H4 (cell line): Measurements from ENCODE around the gene STARD8. TPM values are rescaled to one million over a fixed set of nuclear protein-coding genes. Genes with fewer than 3 reads are reported as not detected.
A peak's percentile ranks its signal among the peaks of the same experiment; 100 is the strongest.
"Not testable (repeated sequence)": the region's sequence is repeated elsewhere in the genome, so short reads cannot be mapped to it uniquely, and the experiment has no call there.

Experiments used
- DNase-seq: peaks from one replicate; pipeline ENCODE4 v3.0.0-alpha.2; 2015; ENCODE audit warnings: low spot score
- total RNA-seq: library from RNA; depleted of rRNA; stranded (reverse); fragments of >200 nt; shearing (Covaris generic); gene quantifications from 2 replicates; pipeline ENCODE4 v1.2.3, GENCODE V29; 2014

STARD8 gene
- total RNA-seq, 1 experiment from 2014 or later, result 3.1 TPM

DNA sequence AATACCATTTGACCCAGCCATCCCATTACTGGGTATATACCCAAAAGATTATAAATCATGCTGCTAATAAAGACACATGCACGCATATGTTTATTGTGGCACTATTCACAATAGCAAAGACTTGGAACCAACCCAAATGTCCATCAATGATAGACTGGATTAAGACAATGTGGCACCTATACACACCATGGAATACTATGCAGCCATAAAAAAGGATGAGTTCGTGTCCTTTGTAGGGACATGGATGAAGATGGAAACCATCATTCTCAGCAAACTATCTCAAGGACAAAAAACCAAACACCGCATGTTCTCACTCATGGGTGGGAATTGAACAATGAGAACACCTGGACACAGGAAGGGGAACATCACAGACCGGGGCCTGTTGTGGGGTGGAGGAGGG is 9.0 kb downstream of the STARD8 start:
- DNase-seq, result not testable (repeated sequence)

DNA sequence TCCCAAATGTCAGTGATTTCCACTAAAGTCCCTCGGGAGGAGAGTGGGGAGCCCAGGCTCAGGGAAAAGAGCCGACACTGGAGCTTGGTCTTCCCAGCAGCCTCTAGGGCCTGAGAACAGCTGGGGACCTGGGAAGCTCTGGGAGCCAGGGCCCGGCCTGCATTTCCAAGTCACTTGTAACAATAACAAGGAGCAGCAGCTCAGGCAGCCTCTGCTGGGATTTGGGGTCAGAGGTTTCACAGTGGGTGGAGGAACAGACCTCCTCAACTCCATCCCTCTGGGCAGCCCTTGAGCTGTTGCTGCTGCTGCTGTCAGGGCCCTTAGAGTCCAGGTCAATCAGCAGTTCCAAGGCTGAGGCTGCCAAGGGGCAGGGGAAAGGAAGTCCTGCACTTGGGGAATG is 11.1 kb downstream of the STARD8 start:
- no peak for DNase-seq

DNA sequence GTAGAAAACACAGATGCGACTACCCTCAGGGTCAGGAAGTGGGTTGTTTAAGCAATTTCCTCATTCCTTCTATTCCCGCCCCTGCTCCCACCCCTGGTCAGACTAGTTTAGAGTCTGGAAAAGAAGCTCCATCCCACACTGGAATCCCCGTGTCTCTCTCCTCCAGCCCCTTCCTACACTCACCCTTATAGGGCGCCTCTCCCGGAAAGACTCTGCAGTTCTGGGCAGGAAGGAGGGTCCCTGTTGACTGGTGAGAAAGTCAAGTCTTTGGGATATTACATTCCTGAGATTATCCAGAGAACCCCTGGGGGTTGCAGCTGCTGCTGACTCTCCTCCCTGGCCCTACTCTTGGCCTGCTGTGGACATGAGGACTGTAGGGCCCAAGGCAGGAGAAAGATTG is 11.9 kb downstream of the STARD8 start:
- no peak for DNase-seq

DNA sequence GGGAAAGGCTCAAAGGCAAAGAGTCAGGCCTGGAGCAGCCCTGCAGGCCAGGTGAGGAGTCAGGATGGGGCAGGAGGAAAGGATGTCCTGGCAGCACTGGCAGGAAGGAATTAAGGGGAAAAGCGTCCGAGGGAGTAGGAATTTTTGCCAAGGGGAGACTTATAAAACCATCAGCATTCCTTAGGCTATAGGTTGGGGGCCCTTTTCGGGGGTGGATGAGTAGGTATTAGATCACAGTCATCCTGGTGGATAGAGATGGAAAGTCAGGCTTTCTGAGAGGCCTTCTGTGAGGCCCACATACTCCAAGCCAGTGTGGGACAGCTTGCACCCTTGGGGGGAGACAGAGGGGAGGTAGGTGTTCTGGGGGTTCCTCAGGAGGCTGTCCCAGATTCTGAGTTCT is 12.3 kb downstream of the STARD8 start:
- DNase-seq, result no peak

DNA sequence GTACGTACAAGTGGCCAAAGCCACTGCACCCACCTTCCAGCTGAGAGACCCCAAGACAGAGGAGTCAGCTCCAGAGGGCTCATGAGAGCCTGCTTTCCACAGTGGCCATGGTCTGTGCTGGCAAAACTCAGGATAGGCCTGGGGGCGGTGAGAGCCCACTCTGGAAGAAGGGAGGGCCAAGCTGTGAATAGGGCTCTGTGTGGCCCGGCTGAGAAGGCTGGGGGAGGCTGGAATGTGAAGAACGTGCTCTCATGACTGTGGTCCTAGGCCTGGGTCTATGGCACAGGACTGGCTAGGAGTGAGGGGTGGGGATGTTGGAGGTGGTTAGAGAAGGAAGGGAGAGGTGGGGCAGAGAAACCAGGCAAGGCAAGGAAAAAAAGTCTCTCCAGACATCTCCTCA is 13.3 kb downstream of the STARD8 start:
- DNase-seq, result no peak

DNA sequence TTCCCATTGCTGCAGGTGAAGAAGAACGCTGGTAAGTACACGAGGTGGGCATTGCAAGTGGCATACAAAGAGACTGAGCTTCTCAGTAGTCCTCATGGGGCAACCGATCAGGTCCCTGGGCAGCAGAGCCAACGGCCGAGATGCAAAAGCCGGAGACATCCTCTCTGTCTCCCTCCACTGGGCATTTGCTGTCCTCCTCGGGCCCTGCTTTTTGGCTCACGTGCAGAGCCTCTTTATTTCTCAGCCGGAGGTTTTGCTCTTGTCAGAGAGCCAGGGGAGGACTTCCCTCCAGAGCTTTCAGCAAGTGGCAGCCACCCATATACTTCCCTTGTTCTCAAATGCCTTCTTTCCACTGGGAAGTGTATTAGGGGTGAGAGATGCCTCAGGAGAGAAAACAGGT is 18.0 kb downstream of the STARD8 start:
- no peak for DNase-seq

DNA sequence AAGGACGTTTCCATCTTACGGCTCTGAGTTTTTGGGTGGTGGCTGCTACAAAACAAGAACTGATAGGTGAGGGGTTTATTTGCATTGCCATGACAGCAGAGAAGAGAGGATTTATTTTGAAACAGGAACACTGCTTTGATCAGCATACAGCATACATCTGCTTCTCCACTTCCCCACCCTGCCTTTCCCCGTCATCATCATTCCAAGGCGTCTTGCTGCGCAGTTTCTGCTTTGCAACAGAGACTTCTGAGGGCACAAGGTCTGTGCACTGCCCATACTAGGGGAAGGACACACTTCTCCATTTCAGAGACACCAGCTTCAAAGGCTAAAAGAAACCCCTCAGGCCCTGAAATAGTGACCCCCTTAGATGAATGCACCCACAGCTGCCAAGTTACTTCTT is 19.1 kb downstream of the STARD8 start:
- DNase-seq, result no peak

DNA sequence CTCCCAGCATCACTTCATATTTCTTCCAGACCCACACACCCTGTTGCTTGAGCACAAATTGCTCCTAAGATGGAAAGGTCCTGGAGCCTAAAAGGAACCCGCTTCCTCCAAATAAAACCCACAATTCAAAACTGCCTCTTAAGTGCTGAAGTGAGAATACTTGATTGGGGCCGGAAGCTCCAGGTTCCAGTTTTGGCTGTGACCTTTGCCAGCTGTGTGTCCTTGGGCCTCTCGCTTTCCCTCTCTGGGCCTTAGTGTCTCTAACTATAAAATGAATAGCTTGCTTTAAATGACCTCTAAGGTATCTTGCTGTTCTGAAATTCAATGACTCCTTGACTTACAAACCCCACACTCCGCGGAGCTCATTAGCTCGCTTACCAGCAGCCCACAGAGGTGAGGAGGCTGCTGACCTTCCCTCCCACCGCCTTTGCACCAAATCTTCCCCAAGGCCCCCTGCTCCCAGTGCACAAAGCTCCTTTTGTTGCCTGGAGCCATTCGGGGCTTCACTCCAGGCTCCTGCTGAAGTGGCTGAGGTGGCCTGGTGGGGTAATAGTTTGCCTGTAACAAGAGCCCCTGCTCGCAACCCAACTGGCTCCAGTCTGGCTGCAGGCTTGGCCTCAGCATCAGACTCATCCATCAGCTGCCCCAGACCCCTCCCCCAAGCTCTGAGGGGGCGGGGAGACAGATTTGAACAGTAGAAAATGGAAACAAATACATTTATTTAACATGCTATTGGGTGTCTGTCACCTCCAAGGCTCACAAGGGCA is 21.8 kb downstream of the STARD8 start:
- no peak for DNase-seq

DNA sequence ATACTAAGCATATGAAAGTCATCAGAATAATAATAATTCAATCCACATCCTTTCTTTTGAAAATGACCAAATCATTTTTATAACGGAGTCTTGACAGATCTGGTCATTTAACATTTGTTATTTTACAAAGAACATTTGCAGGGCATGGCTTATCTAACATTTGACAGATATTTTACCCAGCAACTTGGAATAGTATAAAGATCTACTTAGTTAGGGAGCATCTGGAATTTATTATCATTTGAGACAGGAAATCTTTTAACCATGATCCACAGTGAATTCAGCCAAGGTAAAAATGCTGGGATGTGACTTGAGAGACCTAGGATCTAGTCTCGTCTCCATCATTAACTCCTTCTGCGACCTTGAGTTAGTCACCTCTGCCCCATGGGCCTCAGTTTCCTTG is 22.4 kb downstream of the STARD8 start:
- DNase-seq, result no peak

DNA sequence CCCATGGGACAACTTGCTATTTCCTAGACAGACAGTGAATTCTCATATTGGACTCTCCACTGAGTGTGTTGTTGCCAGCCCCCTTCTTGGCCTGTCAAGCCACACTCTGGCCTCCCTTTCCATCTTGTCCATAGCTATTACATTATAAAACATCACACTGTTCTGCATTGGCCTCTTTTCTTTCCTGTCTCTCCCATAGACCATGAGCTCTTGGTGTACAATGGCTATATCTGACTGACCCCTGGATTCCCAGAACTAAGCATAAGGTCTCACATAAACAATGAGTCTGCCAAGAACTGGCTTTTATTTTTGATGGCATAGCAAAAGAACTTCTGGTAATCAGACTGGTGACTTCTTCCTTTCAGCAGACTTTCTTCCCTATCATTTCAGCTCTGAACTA is 23.8 kb downstream of the STARD8 start:
- DNase-seq, result no peak

DNA sequence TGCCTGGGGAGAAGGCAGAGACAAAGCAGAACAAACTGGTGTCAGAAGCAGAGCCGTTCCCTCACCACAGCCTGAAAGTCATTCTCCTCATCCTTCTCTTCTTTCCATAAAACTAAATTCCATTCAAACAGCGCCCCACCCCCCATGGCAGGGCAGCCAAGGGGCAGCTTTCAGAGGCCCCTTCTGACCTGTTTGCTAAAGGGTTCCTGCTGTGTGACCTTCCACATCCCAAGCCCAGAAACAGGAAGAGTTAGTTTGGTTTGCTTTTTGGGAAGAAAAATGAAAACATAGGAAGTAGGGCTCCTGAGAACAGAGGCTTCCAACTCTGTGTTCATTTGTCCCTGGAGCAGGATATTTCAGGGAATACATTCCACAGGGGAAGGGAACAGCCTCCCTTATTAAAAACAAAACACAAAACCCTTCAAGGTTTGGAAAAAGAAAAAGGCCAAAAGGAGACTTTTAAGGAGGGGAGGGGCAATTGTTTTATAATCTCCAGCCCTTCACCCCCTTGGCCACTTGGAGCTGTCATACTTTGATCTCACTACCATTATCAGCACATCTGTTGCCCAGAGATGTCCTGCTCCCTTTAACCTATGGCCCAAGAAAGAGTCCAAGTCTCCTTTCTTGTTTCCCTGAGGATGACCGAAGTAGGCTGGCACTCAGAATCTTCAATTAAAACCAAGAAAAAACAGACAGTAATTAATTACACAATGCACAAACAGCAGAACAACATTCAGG is 25.3 kb downstream of the STARD8 start:
- no peak for DNase-seq

DNA sequence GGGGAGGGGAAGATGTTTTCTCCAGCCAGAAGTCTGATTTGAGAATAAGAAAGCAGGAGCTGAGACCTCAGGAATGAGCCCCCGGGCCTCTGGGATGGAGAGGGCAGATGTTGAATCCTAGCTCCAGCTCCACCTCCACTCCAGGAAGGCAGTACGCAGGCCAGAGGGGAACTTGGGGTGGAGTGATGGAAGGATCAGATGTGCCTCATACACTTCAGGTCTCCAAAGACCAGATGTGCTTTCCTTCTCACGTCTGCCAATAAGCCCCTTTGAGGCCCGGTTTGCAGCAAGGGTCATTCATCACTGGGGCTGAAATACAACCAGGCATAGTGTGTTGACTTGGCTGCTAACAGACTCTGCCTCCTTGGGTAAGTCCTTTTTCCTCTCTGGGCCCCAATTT is 28.1 kb downstream of the STARD8 start:
- DNase-seq, result no peak

DNA sequence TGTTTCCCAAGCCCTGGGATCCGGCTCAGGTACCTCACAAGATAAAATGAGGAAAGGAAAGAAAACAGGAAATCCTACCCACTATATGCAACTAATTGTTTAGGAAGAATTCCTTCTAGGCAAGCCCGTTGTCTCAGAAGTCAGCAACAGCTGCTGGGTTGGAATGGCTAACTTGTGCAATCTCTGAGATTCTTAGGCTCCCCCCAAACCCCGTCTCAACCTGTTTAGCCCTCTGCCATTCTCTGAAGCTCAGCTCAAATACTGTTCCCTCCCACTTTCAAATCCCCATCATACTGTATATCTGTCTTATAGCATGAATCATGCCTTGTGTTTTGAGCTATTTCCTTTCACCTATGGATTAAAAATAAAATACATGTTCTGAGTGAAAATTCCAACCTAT is 28.9 kb downstream of the STARD8 start:
- no peak for DNase-seq

DNA sequence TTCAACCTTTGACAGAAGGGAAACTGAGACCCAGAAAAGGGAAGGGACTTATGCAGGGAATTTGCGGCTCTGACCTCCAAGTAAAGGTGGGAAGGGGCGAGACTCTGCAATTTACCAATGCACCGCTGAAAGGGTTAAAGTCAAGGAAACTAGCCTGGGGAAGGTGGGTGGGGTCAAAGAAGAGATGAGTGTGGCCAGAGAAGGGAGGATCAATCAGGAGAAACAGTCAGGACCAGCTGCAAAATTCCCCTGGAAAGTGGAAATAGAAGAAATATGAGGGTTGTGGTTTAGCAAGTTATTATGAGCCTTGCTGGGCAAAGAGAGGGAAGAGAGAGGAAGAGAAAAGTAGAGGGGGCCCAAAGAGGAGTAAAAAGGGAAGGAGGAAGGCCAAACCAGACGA is 30.5 kb downstream of the STARD8 start:
- DNase-seq, result no peak

DNA sequence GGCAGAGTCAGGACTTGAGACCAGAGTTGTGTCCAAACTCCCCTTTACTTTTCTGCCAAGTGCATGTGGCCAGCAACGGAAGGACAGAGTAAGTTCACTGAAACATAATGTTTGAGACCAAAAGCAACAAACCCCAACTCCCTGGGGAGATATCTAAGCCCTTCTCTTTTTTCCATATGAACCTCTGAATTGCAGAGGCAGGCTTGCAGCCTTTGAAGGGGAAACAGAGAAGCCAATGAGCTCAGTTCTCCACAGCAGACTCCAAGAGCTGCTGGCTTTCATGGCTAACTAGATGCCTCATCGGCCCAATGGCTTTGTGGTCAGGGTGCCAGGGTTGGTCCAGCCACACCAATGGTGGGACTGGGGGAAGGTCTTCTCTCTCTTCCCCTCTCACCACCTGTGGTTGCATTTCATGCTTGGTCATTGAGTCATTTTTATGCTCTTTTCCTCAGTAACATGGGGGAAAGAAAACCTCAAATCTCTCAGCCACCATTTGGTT is 34.0 kb downstream of the STARD8 start:
- peak; percentile 25 for DNase-seq

DNA sequence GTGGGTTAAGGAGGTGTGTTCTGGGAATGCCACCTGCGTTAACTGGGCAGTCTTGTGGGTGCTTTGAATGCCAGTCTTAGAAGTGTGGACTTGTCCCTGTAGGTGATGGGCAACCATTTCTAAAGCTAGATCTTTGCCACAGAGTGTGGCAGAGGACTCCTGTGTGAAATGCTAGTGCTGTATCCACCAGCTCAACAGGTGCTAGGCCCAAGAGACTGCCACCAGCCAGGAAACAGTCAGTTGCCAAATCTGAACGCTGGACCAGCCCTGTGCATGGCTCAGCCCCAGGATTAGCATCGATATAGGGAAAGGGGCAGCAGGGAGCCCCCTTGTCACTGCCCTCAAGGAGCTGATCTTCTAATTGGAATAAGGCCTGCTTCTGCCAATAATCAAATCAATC is 35.3 kb downstream of the STARD8 start:
- DNase-seq, result no peak

DNA sequence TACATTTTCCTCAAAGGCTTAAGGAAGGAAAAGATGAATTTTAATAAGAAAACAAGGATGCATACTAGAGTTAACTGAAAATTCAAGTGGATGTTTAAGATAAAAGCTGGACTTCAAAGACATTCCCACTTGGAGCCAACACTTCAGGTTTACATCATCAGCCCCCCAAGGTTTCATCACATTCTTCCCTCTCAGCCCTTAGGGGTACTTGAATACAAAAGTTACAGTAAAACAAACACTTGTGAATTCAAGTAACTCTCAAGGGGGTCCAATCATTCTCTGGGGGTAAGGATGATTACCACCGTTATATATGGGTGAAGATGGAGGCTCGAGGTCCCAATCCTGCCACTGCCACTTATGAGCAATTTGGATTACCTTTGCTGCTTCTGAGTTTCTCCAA is 36.1 kb downstream of the STARD8 start:
- no peak for DNase-seq

DNA sequence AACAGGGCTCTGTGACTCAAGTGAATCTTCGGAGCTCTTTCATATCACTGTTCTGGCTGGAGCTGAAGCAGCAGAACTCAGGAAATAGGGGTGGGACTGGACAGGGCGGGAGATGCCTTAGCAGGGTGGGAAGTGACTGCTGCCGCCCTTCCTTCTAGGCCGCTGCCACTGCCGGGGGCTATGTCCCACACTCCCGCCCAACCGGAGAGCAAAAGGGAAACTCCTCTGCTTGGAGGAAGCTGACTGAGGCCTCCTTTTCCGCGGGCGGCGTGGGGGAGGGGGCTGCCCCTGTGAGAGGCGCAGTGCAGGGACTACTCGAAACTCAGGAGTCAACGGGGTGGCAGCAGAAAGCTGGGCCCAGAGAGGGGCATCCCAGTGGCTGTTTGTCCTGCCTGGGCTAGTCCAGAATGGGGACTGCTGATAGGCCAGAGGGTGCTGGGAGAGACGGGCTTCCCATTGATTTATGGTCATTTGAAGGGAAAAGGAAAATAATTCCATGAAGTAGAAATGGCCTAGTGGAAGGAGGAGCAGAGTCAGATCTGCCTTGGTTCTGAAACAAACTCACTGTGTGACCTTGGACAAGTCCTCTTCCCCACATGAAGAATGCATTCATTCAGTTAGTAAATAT is 36.9 kb downstream of the STARD8 start:
- no peak for DNase-seq

DNA sequence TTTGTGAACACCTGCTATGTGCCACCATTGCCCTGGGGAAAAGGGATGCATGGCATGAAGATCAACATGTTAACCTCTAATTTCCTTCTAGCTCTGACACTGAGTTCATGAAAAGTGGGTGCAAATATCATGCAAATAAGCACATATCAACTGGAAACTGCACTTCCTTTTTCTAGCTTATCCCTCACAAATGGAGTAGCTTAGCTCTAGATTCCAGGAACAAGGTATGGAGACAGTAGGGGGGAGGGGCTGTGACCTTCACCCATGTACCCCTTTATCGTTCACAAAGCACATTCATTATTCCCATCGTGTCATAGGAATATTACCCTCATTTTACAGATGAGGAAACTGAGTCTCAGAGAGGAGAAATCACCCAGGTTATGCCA is 37.4 kb downstream of the STARD8 start:
- no peak for DNase-seq

DNA sequence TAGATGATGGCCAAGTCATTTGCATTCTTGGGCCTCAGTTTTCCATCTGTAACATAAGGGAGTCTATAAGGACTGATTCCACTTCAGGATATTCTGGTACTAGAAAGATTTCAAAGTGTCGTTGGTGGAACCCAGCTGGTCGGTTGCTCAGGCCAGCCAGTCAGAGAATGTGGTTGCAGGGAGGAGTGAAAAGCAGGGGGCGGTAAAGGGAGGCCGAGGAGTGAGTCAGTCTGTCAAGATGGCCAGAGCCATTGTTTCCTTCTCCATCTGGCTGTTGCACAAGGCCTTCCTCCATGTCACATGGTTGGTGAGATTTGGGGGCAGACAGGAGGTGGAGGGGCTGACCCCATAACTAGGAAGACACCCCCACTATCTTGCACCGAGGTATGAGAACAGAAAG is 38.2 kb downstream of the STARD8 start:
- DNase-seq, result peak; percentile 12

DNA sequence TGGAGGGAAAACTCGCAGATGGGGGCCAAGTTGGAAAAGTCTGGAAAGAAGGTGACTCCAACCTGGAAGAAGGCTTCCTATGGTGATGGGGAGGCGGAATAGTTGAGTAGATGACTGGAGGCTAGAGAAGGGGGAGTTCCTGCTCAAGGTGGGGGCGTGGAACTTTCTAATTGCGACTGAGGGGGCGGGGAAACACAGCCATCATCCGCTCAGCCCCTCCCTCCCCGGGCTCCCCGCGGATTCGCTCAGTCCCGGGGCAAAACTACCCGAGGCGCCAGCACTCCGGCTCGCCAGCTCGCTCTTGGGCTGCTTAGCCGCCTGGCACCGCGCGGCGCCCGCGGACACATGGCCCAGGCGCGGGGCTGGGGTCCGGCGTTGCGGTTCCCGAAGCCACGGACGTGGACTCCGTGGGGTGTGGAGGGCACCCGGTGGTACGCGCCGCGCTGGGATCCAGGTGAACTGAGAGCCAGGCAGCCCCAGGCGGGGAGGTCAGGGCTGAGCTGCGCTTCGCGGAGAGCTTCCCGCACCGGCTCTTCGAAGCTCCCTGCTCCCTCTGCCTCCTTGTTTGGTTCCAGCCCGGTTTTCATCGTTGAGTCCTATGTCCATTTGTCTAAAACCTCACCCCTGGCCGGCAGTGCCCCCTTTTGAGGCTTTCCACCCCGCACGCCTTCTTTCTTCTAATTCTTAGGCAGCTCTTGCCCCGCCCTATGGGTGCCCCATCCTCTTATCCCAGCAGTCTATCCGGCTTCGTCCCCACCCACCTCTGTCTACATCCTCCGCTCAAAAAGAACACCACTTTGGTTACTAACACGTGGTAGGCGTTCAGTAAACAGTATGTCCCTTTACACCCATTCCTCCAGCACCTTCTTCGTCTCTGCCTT is 38.9 kb downstream of the STARD8 start:
- DNase-seq, result no peak

DNA sequence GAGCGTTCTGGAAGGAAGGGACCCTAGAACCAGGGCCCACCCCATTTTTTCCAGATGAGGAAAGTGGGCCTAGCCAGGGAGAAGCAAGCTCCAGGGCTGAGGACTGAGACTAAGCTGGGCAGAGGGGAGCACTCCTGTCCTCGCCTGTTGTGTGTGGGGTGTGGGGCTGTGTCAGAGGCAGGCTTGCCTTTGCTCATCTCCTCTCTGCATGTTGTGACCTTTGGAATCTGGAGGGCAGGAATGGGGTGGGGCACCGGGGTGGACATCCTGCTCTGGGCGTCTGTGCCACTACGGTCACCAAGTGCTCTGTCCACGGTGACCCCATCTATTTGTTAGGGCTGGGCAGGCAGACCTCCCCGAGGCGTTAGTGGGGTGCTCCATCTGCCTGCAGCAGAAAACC is 41.5 kb downstream of the STARD8 start:
- DNase-seq, result not testable (repeated sequence)
